Keratinocyte (primary cell): ENCODE measurements around the gene KLLN. TPM values are rescaled to one million over a fixed set of nuclear protein-coding genes. Genes with fewer than 3 reads are reported as not detected.
"Not testable (repeated sequence)": the region's sequence is repeated elsewhere in the genome, so short reads cannot be mapped to it uniquely, and the experiment has no call there.

Source experiments
- DNase-seq: peaks from one replicate; pipeline ENCODE4 v3.0.0-alpha.2; 2011; ENCODE audit warnings: low read depth, missing footprints, low spot score
- FAIRE-seq: peaks from 2 replicates; lab custom pipeline; 2011; peaks lifted over from hg19 to GRCh38; lab: Jason Lieb, UNC
- H2AFZ ChIP-seq: 2 replicates; pipeline ENCODE4 v1.6.0; 2012; ENCODE audit warnings: low read length, control low read depth, inconsistent platforms; ENCODE audit not compliant: control insufficient read depth
- H3K27ac ChIP-seq: 2 replicates; pipeline ENCODE4 v1.5.1; 2011; ENCODE audit warnings: low read length; ENCODE audit not compliant: control insufficient read depth, insufficient read depth
- H3K27me3 ChIP-seq: 3 replicates; pipeline ENCODE4 v1.6.0; 2011; ENCODE audit warnings: low read length; ENCODE audit not compliant: control insufficient read depth, insufficient read depth; ENCODE audit errors: extremely low read depth
- H3K36me3 ChIP-seq, 2 experiments: 2 replicates in 1 of 2; 3 replicates in 1 of 2; pipeline ENCODE4 v1.5.1; 2011; ENCODE audit warnings: low read length in 2 of 2, mild to moderate bottlenecking in 1 of 2; ENCODE audit not compliant: control insufficient read depth in 2 of 2, insufficient read depth in 2 of 2; ENCODE audit errors: extremely low read depth in 1 of 2
- H3K4me1 ChIP-seq: 3 replicates; pipeline ENCODE4 v1.5.1; 2011; ENCODE audit warnings: low read length; ENCODE audit not compliant: control insufficient read depth, insufficient read depth; ENCODE audit errors: extremely low read depth
- H3K4me2 ChIP-seq: 3 replicates; pipeline ENCODE4 v1.6.0; 2011; ENCODE audit warnings: low read depth, low read length; ENCODE audit not compliant: control insufficient read depth, insufficient read depth; ENCODE audit errors: extremely low read depth
- H3K4me3 ChIP-seq, 3 experiments: fragments of 200-600 bp in 1 of 3; sonication (generic) in 1 of 3; 2 replicates in 2 of 3; 3 replicates in 1 of 3; pipeline ENCODE4 v1.5.1; 2011 to 2016; ENCODE audit warnings: low read length in 3 of 3, mild to moderate bottlenecking in 3 of 3, control low read depth in 2 of 3, inconsistent platforms in 1 of 3, low read depth in 1 of 3, mixed read lengths in 1 of 3, mixed run types in 1 of 3, moderate library complexity in 1 of 3; ENCODE audit not compliant: control insufficient read depth in 2 of 3, insufficient read depth in 2 of 3; ENCODE audit errors: extremely low read depth in 1 of 3
- H3K79me2 ChIP-seq: 2 replicates; pipeline ENCODE4 v1.6.0; 2012; ENCODE audit warnings: low read length; ENCODE audit not compliant: control insufficient read depth, insufficient read depth
- H3K9ac ChIP-seq: 3 replicates; pipeline ENCODE4 v1.6.0; 2011; ENCODE audit warnings: low read length; ENCODE audit not compliant: control insufficient read depth, insufficient read depth; ENCODE audit errors: extremely low read depth
- H3K9me1 ChIP-seq: 3 replicates; pipeline ENCODE4 v1.6.0; 2011; ENCODE audit warnings: low read length; ENCODE audit not compliant: control insufficient read depth, insufficient read depth; ENCODE audit errors: extremely low read depth
- H3K9me3 ChIP-seq: 2 replicates; pipeline ENCODE4 v1.5.1; 2012; ENCODE audit warnings: low read depth, low read length; ENCODE audit not compliant: control insufficient read depth
- H4K20me1 ChIP-seq: 3 replicates; pipeline ENCODE4 v1.6.0; 2011; ENCODE audit warnings: low read length; ENCODE audit not compliant: control insufficient read depth, insufficient read depth; ENCODE audit errors: extremely low read depth
- EZH2 ChIP-seq: IDR thresholded peaks from one replicate; pipeline ENCODE4 v1.6.1; 2012; ENCODE audit warnings: inconsistent platforms, mild to moderate bottlenecking, low read length, moderate library complexity
- dilution Hi-C: fragments of 300-500 bp; cut with MboI; formaldehyde crosslinking; loops from one replicate; pipeline ENCODE4 v1.7.0; 2020; ENCODE audit warnings: low sequenced_read_pairs; ENCODE audit not compliant: extremely low pct_ligation_motif_present
- polyA plus RNA-seq, 5 experiments: library from polyadenylated mRNA; depleted of rRNA in 3 of 5; stranded (reverse) in 3 of 5; stranded (forward) in 1 of 5; unstranded in 1 of 5; fragments of >200 nt; gene quantifications; 1 replicate in 1 of 5; 2 replicates in 3 of 5; 3 replicates in 1 of 5; pipeline versions ENCODE4 v1.2.1 to v1.2.3, GENCODE V29; 2011 to 2012; ENCODE audit warnings: missing spikeins in 2 of 5, low read depth in 1 of 5, low replicate concordance in 1 of 5
- TF ChIP-seq, protein P1 (sequence below), 3 experiments: IDR thresholded peaks in 1 of 3; conservative IDR thresholded peaks in 1 of 3; optimal IDR thresholded peaks in 1 of 3; 2 replicates in 2 of 3; 3 replicates in 1 of 3; pipeline versions ENCODE3 to v1.5.1; 2011; ENCODE audit warnings: low read length in 3 of 3, mild to moderate bottlenecking in 3 of 3, moderate library complexity in 2 of 3, control low read depth in 1 of 3, inconsistent platforms in 1 of 3; ENCODE audit not compliant: insufficient read depth in 2 of 3; ENCODE audit errors: extremely low read depth in 1 of 3

KLLN gene
- polyA plus RNA-seq, 1 donor (not counting 4 experiments of a cell fraction or from before 2014, with no cell fraction given) = 0.16 TPM

GRCh38 chr10:87886635-87887034 lies 23.3 kb upstream of the KLLN start:
- H3K79me2 ChIP-seq = peaks cover 53% of the 10 kb centered on the region
- dilution Hi-C loops = no loop called here
- H2AFZ ChIP-seq = no peak overlapping the region
- H3K36me3 ChIP-seq = peaks cover 2 to 9% of the 10 kb centered on the region in 2 experiments
- H3K9ac ChIP-seq = no peak overlapping the region
- DNase-seq = no peak
- no peak for FAIRE-seq
- peaks cover 7% of the 10 kb centered on the region for H4K20me1 ChIP-seq
- H3K4me3 ChIP-seq = no peak overlapping the region
- no peak for TF ChIP-seq EZH2
- TF ChIP-seq, protein P1, sequence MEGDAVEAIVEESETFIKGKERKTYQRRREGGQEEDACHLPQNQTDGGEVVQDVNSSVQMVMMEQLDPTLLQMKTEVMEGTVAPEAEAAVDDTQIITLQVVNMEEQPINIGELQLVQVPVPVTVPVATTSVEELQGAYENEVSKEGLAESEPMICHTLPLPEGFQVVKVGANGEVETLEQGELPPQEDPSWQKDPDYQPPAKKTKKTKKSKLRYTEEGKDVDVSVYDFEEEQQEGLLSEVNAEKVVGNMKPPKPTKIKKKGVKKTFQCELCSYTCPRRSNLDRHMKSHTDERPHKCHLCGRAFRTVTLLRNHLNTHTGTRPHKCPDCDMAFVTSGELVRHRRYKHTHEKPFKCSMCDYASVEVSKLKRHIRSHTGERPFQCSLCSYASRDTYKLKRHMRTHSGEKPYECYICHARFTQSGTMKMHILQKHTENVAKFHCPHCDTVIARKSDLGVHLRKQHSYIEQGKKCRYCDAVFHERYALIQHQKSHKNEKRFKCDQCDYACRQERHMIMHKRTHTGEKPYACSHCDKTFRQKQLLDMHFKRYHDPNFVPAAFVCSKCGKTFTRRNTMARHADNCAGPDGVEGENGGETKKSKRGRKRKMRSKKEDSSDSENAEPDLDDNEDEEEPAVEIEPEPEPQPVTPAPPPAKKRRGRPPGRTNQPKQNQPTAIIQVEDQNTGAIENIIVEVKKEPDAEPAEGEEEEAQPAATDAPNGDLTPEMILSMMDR (optimal IDR thresholded peaks at IDR 0.05 in 1 of 3, IDR thresholded peaks at IDR 0.05 in 1 of 3, conservative IDR thresholded peaks at IDR 0.05 in 1 of 3; ENCODE audit: extremely low read depth in 1 of 3, insufficient read depth in 2 of 3, low read length in 3 of 3) = no peak
- H3K9me3 ChIP-seq = no peaks in the 10 kb centered on the region
- H3K9me1 ChIP-seq = no peaks in the 10 kb centered on the region
- H3K4me2 ChIP-seq = no peak overlapping the region
- H3K4me1 ChIP-seq = no peaks in the 10 kb centered on the region
- H3K27ac ChIP-seq = no peak overlapping the region
- no peaks in the 10 kb centered on the region for H3K27me3 ChIP-seq

DNA sequence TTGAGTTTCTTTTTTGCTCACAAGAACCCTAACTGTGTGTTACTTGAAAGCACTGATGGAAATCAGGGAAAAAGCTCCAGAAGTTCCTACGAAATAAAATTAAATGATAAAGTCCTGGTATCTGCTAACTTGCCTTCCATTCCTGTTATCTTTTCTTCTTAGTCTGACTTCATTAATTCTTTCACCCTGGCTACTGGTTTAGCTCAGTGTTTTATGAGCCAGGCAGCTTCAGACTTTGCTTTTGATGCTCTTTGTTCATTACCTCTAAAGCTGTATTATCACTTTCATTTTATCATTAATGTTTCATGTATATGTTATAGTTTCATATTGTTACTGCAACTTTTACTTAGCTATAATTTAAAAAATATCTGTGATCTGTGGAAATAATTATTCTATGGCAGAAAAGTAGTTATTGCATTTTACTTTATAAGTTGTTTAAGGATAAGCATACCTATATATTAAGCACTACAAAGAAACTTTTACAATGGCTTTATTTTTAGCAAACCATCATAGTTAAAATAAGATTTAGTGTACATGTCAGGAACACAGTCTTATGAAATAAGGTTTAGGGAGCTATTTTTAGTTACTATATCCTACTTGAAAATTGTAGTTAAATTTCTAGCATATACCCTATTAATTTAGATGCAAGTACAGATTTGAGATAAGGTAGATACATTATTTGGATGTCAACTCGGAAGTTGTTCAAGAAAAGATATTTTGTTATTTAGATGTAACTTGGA lies 19.4 kb upstream of the KLLN start:
- no peak for TF ChIP-seq EZH2
- TF ChIP-seq, protein P1 (optimal IDR thresholded peaks at IDR 0.05 in 1 of 3, IDR thresholded peaks at IDR 0.05 in 1 of 3, conservative IDR thresholded peaks at IDR 0.05 in 1 of 3; ENCODE audit: extremely low read depth in 1 of 3, insufficient read depth in 2 of 3, low read length in 3 of 3) = no peak
- dilution Hi-C loops = no loop called here
- no peak overlapping the region for H3K4me2 ChIP-seq
- H3K27me3 ChIP-seq = no peaks in the 10 kb centered on the region
- H3K4me1 ChIP-seq = no peaks in the 10 kb centered on the region
- no peak overlapping the region for H3K9ac ChIP-seq
- peaks cover 5% of the 10 kb centered on the region for H4K20me1 ChIP-seq
- no peak overlapping the region for H3K27ac ChIP-seq
- H3K4me3 ChIP-seq = no peak overlapping the region
- DNase-seq (no peak), FAIRE-seq (no peak)
- no peaks in the 10 kb centered on the region for H3K9me1 ChIP-seq
- peaks cover 48% of the 10 kb centered on the region for H3K79me2 ChIP-seq
- H3K36me3 ChIP-seq = peaks cover 3 to 10% of the 10 kb centered on the region in 2 experiments
- H3K9me3 ChIP-seq = no peaks in the 10 kb centered on the region
- no peak overlapping the region for H2AFZ ChIP-seq

DNA sequence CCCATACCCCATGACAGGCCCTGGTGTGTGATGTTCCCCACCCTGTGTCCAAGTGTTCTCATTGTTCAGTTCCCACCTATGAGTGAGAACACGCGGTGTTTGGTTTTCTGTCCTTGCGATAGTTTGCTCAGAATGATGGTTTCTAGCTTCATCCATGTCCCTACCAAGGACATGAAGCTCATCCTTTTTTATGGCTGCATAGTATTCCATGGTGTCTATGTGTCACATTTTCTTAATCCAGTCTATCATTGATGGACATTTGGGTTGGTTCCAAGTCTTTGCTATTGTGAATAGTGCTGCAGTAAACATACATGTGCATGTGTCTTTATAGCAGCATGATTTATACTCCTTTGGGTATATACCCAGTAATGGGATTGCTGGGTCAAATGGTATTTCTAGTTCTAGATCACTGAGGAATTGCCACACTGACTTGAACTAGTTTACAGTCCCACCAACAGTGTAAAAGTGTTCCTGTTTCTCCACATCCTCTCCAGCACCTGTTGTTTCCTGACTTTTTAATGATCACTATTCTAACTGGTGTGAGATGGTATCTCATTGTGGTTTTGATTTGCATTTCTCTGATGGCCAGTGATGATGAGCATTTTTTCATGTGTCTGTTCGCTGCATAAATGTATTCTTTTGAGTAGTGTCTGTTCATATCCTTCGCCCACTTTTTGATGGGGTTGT lies 18.2 kb upstream of the KLLN start:
- FAIRE-seq, H3K36me3 ChIP-seq, DNase-seq, H3K27ac ChIP-seq, H3K4me2 ChIP-seq, H3K27me3 ChIP-seq, H3K4me3 ChIP-seq, H3K9me3 ChIP-seq, H3K9me1 ChIP-seq, H3K9ac ChIP-seq, H3K4me1 ChIP-seq, dilution Hi-C loops, H2AFZ ChIP-seq, H4K20me1 ChIP-seq: not testable (repeated sequence)
- peaks cover 42% of the 10 kb centered on the region for H3K79me2 ChIP-seq
